B cell (primary cell): Measurements from ENCODE around the gene JMJD4. TPM values are rescaled to one million over a fixed set of nuclear protein-coding genes. Genes with fewer than 3 reads are reported as not detected.

Experiments used
- ATAC-seq: fragments of 200-7000 bp; cut with Tn5 transposase; one replicate; pipeline ENCODE4 v1.10.0; 2021; ENCODE audit warnings: low read depth, mild to moderate bottlenecking, moderate number of reproducible peaks, moderate library complexity
- CTCF ChIA-PET: fragments of 350-600 bp; sonication (Branson Sonifier 250); formaldehyde crosslinking; loops from one replicate; lab custom pipeline; 2021; ENCODE audit warnings: antibody characterized with exemption, inconsistent platforms; lab: Charles Lee
- POLR2A ChIA-PET: fragments of 350-600 bp; sonication (Branson Sonifier 250); formaldehyde crosslinking; loops from one replicate; lab custom pipeline; 2021; ENCODE audit warnings: antibody characterized with exemption; lab: Charles Lee
- DNase-seq: peaks from one replicate; pipeline ENCODE4 v3.0.0; 2013
- H2AFZ ChIP-seq: 2 replicates; pipeline ENCODE4 v1.6.1; 2012; ENCODE audit warnings: mild to moderate bottlenecking, low read depth, low read length; ENCODE audit not compliant: insufficient read depth, poor library complexity, severe bottlenecking
- H3K27ac ChIP-seq, 2 donors: 1 replicate in 1 of 2; 2 replicates in 1 of 2; pipeline ENCODE4 v1.5.1; 2012 to 2013; ENCODE audit warnings: low read length in 2 of 2, mild to moderate bottlenecking in 2 of 2, moderate library complexity in 1 of 2
- H3K27me3 ChIP-seq, 4 experiments: fragments of 200-600 bp in 1 of 4; sonication (generic) in 1 of 4; replicated peaks in 1 of 4; 1 replicate in 2 of 4; 2 replicates in 2 of 4; pipeline versions ENCODE4 v1.6.1 to v1.7.0; 2013 to 2016; ENCODE audit warnings: low read length in 3 of 4, mild to moderate bottlenecking in 2 of 4, mixed read lengths in 1 of 4, moderate library complexity in 1 of 4; ENCODE audit not compliant: insufficient read depth in 4 of 4, control insufficient read depth in 3 of 4; ENCODE audit errors: control extremely low read depth in 1 of 4
- H3K36me3 ChIP-seq, 2 experiments: replicated peaks in 1 of 2; 1 replicate in 1 of 2; 2 replicates in 1 of 2; pipeline versions ENCODE4 v1.6.1 to v1.7.1; 2013; ENCODE audit warnings: low read length in 1 of 2; ENCODE audit not compliant: insufficient read depth in 2 of 2, control insufficient read depth in 1 of 2; ENCODE audit errors: control extremely low read depth in 1 of 2, extremely low read depth in 1 of 2
- H3K4me1 ChIP-seq, 2 donors: fragments of 200-600 bp in 1 of 2; sonication (generic) in 1 of 2; 1 replicate in 1 of 2; 2 replicates in 1 of 2; pipeline versions ENCODE4 v1.5.1 to v1.6.1; 2013 to 2017; ENCODE audit warnings: low read length in 2 of 2; ENCODE audit not compliant: control insufficient read depth in 2 of 2, insufficient read depth in 2 of 2
- H3K4me2 ChIP-seq: replicated peaks from 2 replicates; pipeline ENCODE3; 2012; ENCODE audit warnings: mild to moderate bottlenecking, low read depth, low read length; ENCODE audit not compliant: poor library complexity, severe bottlenecking
- H3K4me3 ChIP-seq, 5 experiments: fragments of 200-600 bp in 1 of 5; sonication (generic) in 1 of 5; 1 replicate in 3 of 5; 2 replicates in 2 of 5; pipeline versions ENCODE4 v1.5.1 to v1.7.0; 2011 to 2016; ENCODE audit warnings: low read length in 4 of 5, mild to moderate bottlenecking in 4 of 5, low read depth in 2 of 5, control low read depth in 1 of 5, moderate library complexity in 1 of 5; ENCODE audit not compliant: insufficient read depth in 1 of 5; ENCODE audit errors: control extremely low read depth in 1 of 5, extremely low read depth in 1 of 5
- H3K79me2 ChIP-seq: fragments of 200-600 bp; sonication (generic); one replicate; pipeline ENCODE4 v1.6.0; 2016; ENCODE audit warnings: low read length; ENCODE audit not compliant: control insufficient read depth, insufficient read depth
- H3K9ac ChIP-seq: fragments of 200-600 bp; sonication (generic); 2 replicates; pipeline ENCODE4 v1.6.1; 2017; ENCODE audit warnings: mild to moderate bottlenecking, low read length, moderate library complexity
- H3K9me3 ChIP-seq, 3 donors: one replicate each; pipeline versions ENCODE4 v1.6.1 to v1.7.1; 2013; ENCODE audit warnings: low read length in 2 of 3; ENCODE audit not compliant: control insufficient read depth in 2 of 3, insufficient read depth in 1 of 3; ENCODE audit errors: control extremely low read depth in 1 of 3
- H4K20me1 ChIP-seq: 2 replicates; pipeline ENCODE4 v1.6.0; 2012; ENCODE audit warnings: mild to moderate bottlenecking, low read length; ENCODE audit not compliant: insufficient read depth, control insufficient read depth, poor library complexity, severe bottlenecking
- H3K27ac Mint-ChIP-seq: one replicate; pipeline ENCODE4 v1.8.0; 2021; ENCODE audit warnings: mixed read lengths
- H3K27me3 Mint-ChIP-seq: one replicate; pipeline ENCODE4 v1.8.0; 2021; ENCODE audit warnings: mixed read lengths
- H3K4me1 Mint-ChIP-seq: one replicate; pipeline ENCODE4 v1.8.0; 2021; ENCODE audit warnings: mixed read lengths
- H3K4me3 Mint-ChIP-seq: one replicate; pipeline ENCODE4 v1.8.0; 2021; ENCODE audit warnings: mixed read lengths
- H3K9me3 Mint-ChIP-seq: one replicate; pipeline ENCODE4 v1.8.0; 2022; ENCODE audit warnings: mixed read lengths; ENCODE audit not compliant: insufficient read depth
- EZH2 ChIP-seq: IDR thresholded peaks from 2 replicates; pipeline ENCODE4 v1.6.1; 2012; ENCODE audit warnings: borderline replicate concordance, low read depth, mild to moderate bottlenecking, moderate library complexity, low read length; ENCODE audit not compliant: insufficient read depth, poor library complexity, severe bottlenecking
- WGBS: methylation state at CpG from one replicate; pipeline ENCODE4 v1.1.5; 2013; ENCODE audit warnings: missing lambda C conversion rate; ENCODE audit not compliant: insufficient coverage; 5-methylcytosine and 5-hydroxymethylcytosine counted together
- intact Hi-C: fragments of 100-400 bp; cut with micrococcal nuclease; formaldehyde crosslinking; loops from one replicate; pipeline ENCODE4 v1.10.0; 2022
- polyA plus RNA-seq: library from polyadenylated mRNA; depleted of rRNA; stranded (reverse); fragments of >200 nt; gene quantifications from 2 replicates; pipeline ENCODE4 v1.2.3, GENCODE V29; 2012
- total RNA-seq, 2 donors: library from RNA; stranded (reverse); fragments of 120-200 nt in 1 of 2; gene quantifications; 1 replicate in 1 of 2; 2 replicates in 1 of 2; pipeline versions ENCODE4 v1.2.3 to v1.2.4, GENCODE V29; 2013 to 2022
- TF ChIP-seq, protein P1 (sequence below): fragments of 200-600 bp; IDR thresholded peaks from one replicate; pipeline ENCODE4 v1.8.0; 2022; ENCODE audit warnings: antibody characterized with exemption, mild to moderate bottlenecking

The JMJD4 gene
- total and polyA plus RNA-seq, 2 donors (not counting 1 experiment from before 2014, with no cell fraction given), result 29.9 to 30.6 TPM

DNA sequence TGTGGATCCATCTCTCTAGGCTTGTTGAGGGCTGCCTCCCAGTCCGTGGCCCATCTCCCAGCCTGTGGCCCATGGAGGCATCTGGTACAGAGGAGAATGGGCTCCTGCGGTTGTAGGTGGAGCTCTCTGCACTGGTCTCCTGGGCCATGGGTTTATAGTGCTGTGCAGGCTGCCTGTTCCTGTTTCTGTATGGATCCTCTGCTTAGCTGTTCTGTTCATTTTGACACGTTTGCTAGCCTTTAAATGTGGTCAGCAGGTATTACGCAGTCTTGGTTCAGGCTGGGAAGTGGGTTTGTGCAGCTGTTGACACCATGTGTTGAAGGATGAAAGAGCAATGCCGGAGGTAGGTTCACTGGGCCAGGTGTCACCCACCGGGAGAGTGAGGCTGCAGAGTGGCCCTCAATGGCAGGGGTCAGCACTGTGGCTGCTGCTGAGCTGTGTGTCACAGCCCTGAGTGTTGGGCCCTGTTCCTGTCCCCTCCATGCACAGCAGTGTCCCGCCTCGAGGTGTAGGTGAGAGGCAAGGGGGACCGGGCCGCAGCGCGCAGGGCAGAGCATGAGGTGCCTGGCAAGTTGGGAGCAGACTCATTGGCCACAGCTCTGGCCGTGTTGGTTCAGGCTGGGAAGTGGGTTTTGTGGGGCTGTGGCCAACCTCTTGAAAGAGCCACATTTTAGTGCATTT lies 39.1 kb upstream of the JMJD4 start:
- POLR2A ChIA-PET, result no interaction called here
- intact Hi-C loops, result no loop called here
- H3K27me3 ChIP-seq, result no peaks in the 10 kb centered on the region
- Mint-ChIP-seq H3K27me3 (no peaks in the 10 kb centered on the region), H3K4me1 (no peaks in the 10 kb centered on the region), H3K9me3 (no peaks in the 10 kb centered on the region), H3K4me3 (no peak overlapping the region), H3K27ac (no peak overlapping the region)
- no peak overlapping the region for H3K27ac ChIP-seq
- peaks cover 0 to 26% of the 10 kb centered on the region in 2 experiments for H3K36me3 ChIP-seq
- H3K9me3 ChIP-seq, result no peaks in the 10 kb centered on the region
- no peak overlapping the region for H2AFZ ChIP-seq
- no peak overlapping the region for H3K9ac ChIP-seq
- ATAC-seq, result no peak
- H3K79me2 ChIP-seq, result no peaks in the 10 kb centered on the region
- TF ChIP-seq, protein P1, sequence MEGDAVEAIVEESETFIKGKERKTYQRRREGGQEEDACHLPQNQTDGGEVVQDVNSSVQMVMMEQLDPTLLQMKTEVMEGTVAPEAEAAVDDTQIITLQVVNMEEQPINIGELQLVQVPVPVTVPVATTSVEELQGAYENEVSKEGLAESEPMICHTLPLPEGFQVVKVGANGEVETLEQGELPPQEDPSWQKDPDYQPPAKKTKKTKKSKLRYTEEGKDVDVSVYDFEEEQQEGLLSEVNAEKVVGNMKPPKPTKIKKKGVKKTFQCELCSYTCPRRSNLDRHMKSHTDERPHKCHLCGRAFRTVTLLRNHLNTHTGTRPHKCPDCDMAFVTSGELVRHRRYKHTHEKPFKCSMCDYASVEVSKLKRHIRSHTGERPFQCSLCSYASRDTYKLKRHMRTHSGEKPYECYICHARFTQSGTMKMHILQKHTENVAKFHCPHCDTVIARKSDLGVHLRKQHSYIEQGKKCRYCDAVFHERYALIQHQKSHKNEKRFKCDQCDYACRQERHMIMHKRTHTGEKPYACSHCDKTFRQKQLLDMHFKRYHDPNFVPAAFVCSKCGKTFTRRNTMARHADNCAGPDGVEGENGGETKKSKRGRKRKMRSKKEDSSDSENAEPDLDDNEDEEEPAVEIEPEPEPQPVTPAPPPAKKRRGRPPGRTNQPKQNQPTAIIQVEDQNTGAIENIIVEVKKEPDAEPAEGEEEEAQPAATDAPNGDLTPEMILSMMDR, result no peak
- TF ChIP-seq EZH2, result no peak
- H4K20me1 ChIP-seq, result no peaks in the 10 kb centered on the region
- whole genome bisulfite sequencing, result 92% methylated on average over 13 of the region's 13 CpGs
- H3K4me2 ChIP-seq, result no peak overlapping the region
- no peak overlapping the region for H3K4me3 ChIP-seq
- no peaks in the 10 kb centered on the region for H3K4me1 ChIP-seq
- CTCF ChIA-PET, result interaction anchor here (1.7 kb wide), 1 partner anchor 11 kb away, joined by 3 read pairs; no protein-coding TSS in a partner anchor
- no peak for DNase-seq

DNA sequence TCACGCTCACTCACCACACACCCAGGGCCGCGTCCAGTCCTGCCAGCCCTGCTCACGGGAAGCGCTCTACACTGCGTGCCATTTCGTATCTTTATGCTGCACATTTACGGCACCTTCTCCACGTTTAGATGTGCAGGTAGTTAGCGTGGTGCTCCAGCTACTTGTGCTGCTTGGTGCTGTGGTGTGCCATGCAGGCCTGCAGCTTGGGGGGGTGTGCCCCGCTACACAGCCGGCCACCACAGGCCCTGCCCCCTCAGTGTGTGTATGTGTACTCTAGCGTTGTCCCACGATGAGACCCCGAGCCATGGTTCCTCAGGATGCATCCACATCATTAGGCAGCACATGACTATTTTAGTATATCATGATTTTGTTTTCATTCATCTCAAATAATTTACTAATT lies 38.5 kb upstream of the JMJD4 start:
- Histone ChIP-seq H2AFZ (no peak overlapping the region), H3K79me2 (no peaks in the 10 kb centered on the region), H4K20me1 (no peaks in the 10 kb centered on the region), H3K4me3 (no peak overlapping the region), H3K27me3 (no peaks in the 10 kb centered on the region), H3K4me2 (no peak overlapping the region), H3K4me1 (no peaks in the 10 kb centered on the region), H3K36me3 (peaks cover 0 to 32% of the 10 kb centered on the region in 2 experiments), H3K27ac (no peak overlapping the region), H3K9ac (no peak overlapping the region), H3K9me3 (no peaks in the 10 kb centered on the region)
- no peak overlapping the region for H3K27ac Mint-ChIP-seq
- H3K27me3 Mint-ChIP-seq, result no peaks in the 10 kb centered on the region
- DNase-seq, result no peak
- CTCF ChIA-PET, result no interaction called here
- no peaks in the 10 kb centered on the region for H3K9me3 Mint-ChIP-seq
- ATAC-seq, result no peak
- intact Hi-C loops, result no loop called here
- TF ChIP-seq, protein P1, result no peak
- no peak for TF ChIP-seq EZH2
- 93% methylated on average over 12 of the region's 15 CpGs for WGBS
- H3K4me1 Mint-ChIP-seq, result no peaks in the 10 kb centered on the region
- no peak overlapping the region for H3K4me3 Mint-ChIP-seq
- POLR2A ChIA-PET, result no interaction called here
